Loucy (cell line): Measurements from ENCODE around the gene SLCO2A1.

Source experiments
- H2AFZ ChIP-seq: fragments of 200-600 bp; sonication (generic); 2 replicates; pipeline ENCODE4 v1.6.0; 2016; ENCODE audit warnings: antibody characterized with exemption, mild to moderate bottlenecking, low read length, moderate library complexity
- H3F3A ChIP-seq: fragments of 200-600 bp; 2 replicates; pipeline ENCODE4 v1.6.0; 2016; ENCODE audit warnings: antibody characterized with exemption, low read depth, mild to moderate bottlenecking
- H3K27me3 ChIP-seq: fragments of 200-600 bp; sonication (generic); 2 replicates; pipeline ENCODE4 v1.6.1; 2014; ENCODE audit warnings: low read length, mild to moderate bottlenecking; ENCODE audit not compliant: insufficient read depth, poor library complexity, severe bottlenecking
- H3K36me3 ChIP-seq: fragments of 200-600 bp; sonication (generic); 2 replicates; pipeline ENCODE4 v1.6.1; 2016; ENCODE audit warnings: low read length; ENCODE audit not compliant: insufficient read depth
- H3K4me1 ChIP-seq: fragments of 200-600 bp; sonication (generic); 2 replicates; pipeline ENCODE4 v1.5.1; 2014; ENCODE audit warnings: low read length, mild to moderate bottlenecking; ENCODE audit not compliant: insufficient read depth, poor library complexity, severe bottlenecking
- H3K4me2 ChIP-seq: fragments of 200-600 bp; sonication (generic); 2 replicates; pipeline ENCODE4 v1.6.0; 2014; ENCODE audit warnings: antibody characterized with exemption, low read length, low read depth, mild to moderate bottlenecking; ENCODE audit not compliant: poor library complexity, severe bottlenecking
- H3K4me3 ChIP-seq: fragments of 200-600 bp; sonication (generic); 2 replicates; pipeline ENCODE4 v1.5.1; 2014; ENCODE audit warnings: low read length, mild to moderate bottlenecking, mixed read lengths; ENCODE audit not compliant: poor library complexity, severe bottlenecking
- H3K79me2 ChIP-seq: fragments of 200-600 bp; sonication (generic); 2 replicates; pipeline ENCODE4 v1.6.1; 2014; ENCODE audit warnings: low read length; ENCODE audit not compliant: insufficient read depth
- H3K9ac ChIP-seq: fragments of 200-600 bp; sonication (generic); 2 replicates; pipeline ENCODE4 v1.6.0; 2014; ENCODE audit warnings: mild to moderate bottlenecking, low read depth, low read length, moderate library complexity; ENCODE audit not compliant: poor library complexity, severe bottlenecking
- H3K9me2 ChIP-seq: fragments of 200-600 bp; sonication (generic); replicated peaks from 2 replicates; pipeline ENCODE4 v1.6.1; 2016; ENCODE audit warnings: low read depth, low read length, mixed read lengths
- H3K9me3 ChIP-seq: fragments of 200-600 bp; sonication (generic); 2 replicates; pipeline ENCODE4 v1.6.1; 2014; ENCODE audit warnings: mild to moderate bottlenecking, antibody characterized with exemption, low read length, low read depth; ENCODE audit not compliant: insufficient read depth
- H4K20me1 ChIP-seq: fragments of 200-600 bp; sonication (generic); 2 replicates; pipeline ENCODE4 v1.6.0; 2014; ENCODE audit warnings: antibody characterized with exemption, low read length, mild to moderate bottlenecking; ENCODE audit not compliant: insufficient read depth, poor library complexity, severe bottlenecking
- CTCF ChIP-seq: fragments of 200-600 bp; sonication (generic); conservative IDR thresholded peaks from 2 replicates; pipeline ENCODE4 v1.5.1; 2014; ENCODE audit warnings: mild to moderate bottlenecking, antibody characterized with exemption, low read length
- EZH2phosphoT487 ChIP-seq: fragments of 200-600 bp; IDR thresholded peaks from 2 replicates; pipeline ENCODE4 v1.6.1; 2018; ENCODE audit warnings: antibody characterized with exemption, mild to moderate bottlenecking, moderate library complexity, borderline replicate concordance

Gene SLCO2A1

DNA sequence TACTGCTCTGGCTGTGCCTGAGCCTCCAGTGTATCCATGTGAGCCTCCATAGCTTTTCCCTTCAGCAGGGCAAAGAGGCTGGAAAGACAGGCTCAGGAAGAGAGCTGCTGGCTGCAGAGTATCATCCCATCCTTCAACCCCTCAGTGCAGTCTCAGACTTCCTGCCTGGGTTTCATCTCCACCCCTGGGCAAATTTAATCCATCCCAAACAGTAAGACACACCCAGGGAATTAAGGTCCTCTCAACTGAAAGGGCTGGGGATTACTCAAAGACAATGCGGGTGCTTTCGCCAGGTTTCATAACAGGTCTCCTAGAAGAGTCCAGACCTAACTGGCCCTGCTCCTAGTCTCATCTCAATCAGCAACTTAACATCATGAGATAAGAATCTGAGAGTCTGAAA is 15.5 kb downstream of the SLCO2A1 start:
- Histone ChIP-seq H3K27me3 (no peaks in the 10 kb centered on the region), H3K4me2 (no peak overlapping the region), H3K9me3 (no peaks in the 10 kb centered on the region), H3K4me3 (no peak overlapping the region), H3K9me2 (no peaks in the 10 kb centered on the region), H4K20me1 (no peaks in the 10 kb centered on the region), H3F3A (no peaks in the 10 kb centered on the region), H2AFZ (no peak overlapping the region), H3K36me3 (no peaks in the 10 kb centered on the region), H3K4me1 (no peaks in the 10 kb centered on the region), H3K9ac (no peak overlapping the region), H3K79me2 (no peaks in the 10 kb centered on the region)
- TF ChIP-seq EZH2phosphoT487 (no peak), CTCF (no peak)

DNA sequence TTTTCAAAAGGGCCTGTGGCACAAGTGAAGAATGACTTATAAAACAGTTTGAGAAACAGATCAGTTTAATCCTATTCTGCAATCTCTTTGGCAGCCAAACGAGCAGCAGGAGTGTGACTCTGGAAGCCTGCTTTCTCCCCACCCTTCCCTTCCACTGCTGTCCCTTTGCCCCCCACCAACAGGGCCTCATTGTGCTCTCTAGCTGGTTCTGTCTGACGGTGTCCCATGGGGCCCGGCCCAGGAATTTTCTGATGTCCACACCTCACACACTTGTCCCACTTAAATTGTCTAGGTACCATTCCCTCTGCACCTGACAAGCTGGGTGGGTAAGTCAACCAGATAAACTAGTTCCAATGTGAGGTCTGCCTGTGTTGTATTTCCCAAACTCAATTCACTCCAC is 16.4 kb downstream of the SLCO2A1 start:
- no peaks in the 10 kb centered on the region for H3K9me2 ChIP-seq
- no peaks in the 10 kb centered on the region for H3K27me3 ChIP-seq
- H3K9me3 ChIP-seq: no peaks in the 10 kb centered on the region
- H3K79me2 ChIP-seq: no peaks in the 10 kb centered on the region
- no peak for TF ChIP-seq EZH2phosphoT487
- no peak for TF ChIP-seq CTCF
- no peaks in the 10 kb centered on the region for H3F3A ChIP-seq
- no peaks in the 10 kb centered on the region for H3K4me1 ChIP-seq
- H2AFZ ChIP-seq: no peak overlapping the region
- H3K36me3 ChIP-seq: no peaks in the 10 kb centered on the region
- H4K20me1 ChIP-seq: no peaks in the 10 kb centered on the region
- no peak overlapping the region for H3K9ac ChIP-seq
- no peak overlapping the region for H3K4me3 ChIP-seq
- H3K4me2 ChIP-seq: no peak overlapping the region

DNA sequence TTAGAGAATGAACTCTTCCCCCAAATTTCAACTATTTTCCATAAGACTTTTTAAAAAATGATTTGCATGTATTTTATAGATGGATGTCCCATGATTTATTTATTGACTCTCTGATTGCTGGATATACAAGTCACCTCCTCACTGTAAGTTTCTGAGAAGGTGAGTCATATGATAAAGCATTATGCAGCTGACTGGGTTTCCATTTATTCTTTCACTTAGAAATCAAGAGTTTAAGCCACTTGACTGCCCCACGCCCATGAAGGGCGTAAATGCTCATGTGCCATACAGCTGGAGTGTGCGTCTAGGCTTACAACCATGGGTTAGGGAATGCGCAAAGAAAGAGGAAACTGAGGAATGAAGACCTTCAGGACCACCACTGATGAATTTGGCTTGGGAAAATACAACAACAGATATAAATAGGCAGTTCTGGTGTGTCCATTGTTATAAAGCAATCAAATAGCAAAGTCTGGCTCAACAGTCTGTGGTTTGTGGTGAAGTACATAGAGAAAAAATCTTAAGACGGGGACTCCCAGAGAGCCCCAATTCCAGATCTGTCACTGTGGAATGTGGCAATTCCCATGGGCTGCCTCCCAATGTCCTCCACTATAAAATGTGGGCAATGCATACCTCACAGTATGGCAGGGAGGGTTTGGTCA is 20.3 kb downstream of the SLCO2A1 start:
- Histone ChIP-seq H4K20me1 (no peaks in the 10 kb centered on the region), H3K9me3 (no peaks in the 10 kb centered on the region), H3K9ac (no peak overlapping the region), H3K4me2 (no peak overlapping the region), H3K9me2 (no peaks in the 10 kb centered on the region), H3F3A (no peaks in the 10 kb centered on the region), H3K36me3 (no peaks in the 10 kb centered on the region), H3K4me1 (no peaks in the 10 kb centered on the region), H2AFZ (no peak overlapping the region), H3K4me3 (no peak overlapping the region), H3K79me2 (no peaks in the 10 kb centered on the region), H3K27me3 (no peaks in the 10 kb centered on the region)
- TF ChIP-seq CTCF (no peak), EZH2phosphoT487 (no peak)
